ENCODE data around the gene MBTPS1.

DNA sequence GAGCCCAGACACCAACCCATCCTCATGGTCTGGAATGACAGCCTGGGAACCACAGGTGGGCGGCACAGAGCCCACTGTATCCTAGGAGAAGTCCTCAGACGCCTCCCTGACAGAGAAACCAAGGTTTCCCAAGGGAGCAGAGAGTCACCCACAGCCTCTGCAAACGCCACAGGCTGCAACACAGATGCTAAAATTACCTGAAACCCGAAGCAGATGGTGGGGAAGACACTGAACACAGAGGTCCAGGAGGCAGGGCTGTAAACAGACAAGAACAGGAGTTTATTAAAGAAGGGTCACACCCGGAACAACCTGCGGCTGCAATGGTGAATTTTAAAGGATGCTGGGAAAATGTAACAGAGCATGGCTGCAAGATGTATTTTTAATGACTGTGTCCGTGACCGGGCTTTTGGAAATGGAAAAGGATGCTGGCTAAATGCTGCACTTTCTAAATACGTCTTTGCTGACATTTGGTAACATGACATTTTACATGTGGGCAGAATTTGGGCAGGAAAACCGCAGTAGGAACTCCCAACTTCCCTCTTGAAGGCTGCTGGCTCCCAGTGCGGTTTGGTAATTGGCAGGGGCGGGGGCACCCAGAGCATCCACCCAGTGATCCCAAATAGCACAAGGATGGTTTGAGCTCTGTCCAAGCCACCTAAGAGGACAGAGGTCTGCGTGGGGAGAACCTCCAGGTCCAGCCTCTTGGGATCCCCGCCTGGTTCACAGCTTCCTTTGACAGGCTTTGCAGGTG lies 87.3 kb downstream of the MBTPS1 start:
- TF ChIP-seq, protein P1, sequence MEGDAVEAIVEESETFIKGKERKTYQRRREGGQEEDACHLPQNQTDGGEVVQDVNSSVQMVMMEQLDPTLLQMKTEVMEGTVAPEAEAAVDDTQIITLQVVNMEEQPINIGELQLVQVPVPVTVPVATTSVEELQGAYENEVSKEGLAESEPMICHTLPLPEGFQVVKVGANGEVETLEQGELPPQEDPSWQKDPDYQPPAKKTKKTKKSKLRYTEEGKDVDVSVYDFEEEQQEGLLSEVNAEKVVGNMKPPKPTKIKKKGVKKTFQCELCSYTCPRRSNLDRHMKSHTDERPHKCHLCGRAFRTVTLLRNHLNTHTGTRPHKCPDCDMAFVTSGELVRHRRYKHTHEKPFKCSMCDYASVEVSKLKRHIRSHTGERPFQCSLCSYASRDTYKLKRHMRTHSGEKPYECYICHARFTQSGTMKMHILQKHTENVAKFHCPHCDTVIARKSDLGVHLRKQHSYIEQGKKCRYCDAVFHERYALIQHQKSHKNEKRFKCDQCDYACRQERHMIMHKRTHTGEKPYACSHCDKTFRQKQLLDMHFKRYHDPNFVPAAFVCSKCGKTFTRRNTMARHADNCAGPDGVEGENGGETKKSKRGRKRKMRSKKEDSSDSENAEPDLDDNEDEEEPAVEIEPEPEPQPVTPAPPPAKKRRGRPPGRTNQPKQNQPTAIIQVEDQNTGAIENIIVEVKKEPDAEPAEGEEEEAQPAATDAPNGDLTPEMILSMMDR (IDR thresholded peaks at IDR 0.05; ENCODE audit: insufficient read depth, low read depth, low read length) = no peak
- no peak for TF ChIP-seq EZH2 (IDR thresholded peaks at IDR 0.05; ENCODE audit: insufficient read depth, low read length)
